Naive thymus-derived CD8-positive, alpha-beta T cell (primary cell): Measurements from ENCODE around the gene SPNS2. TPM values are rescaled to one million over a fixed set of nuclear protein-coding genes. Genes with fewer than 3 reads are reported as not detected.

Experiments
- ATAC-seq, 2 donors: fragments of 150-1000 bp; cut with Tn5 transposase in 1 of 2; sonication (Bioruptor Pico), chemical (Tn5 transposase) in 1 of 2; 1 replicate in 1 of 2; 2 replicates in 1 of 2; pipeline ENCODE4 v1.10.0; 2021; ENCODE audit warnings: mild to moderate bottlenecking in 2 of 2, moderate library complexity in 2 of 2
- POLR2A ChIA-PET: fragments of 350-600 bp; sonication (Branson Sonifier 250); formaldehyde crosslinking; loops from one replicate; lab custom pipeline; 2021; ENCODE audit warnings: antibody characterized with exemption; lab: Charles Lee
- DNase-seq, 10 donors: peaks; one replicate each; pipeline versions ENCODE4 v3.0.0 to v3.0.0-alpha.2; 2020 to 2022
- H3K27ac Mint-ChIP-seq, 10 donors: one replicate each; pipeline ENCODE4 v1.8.0; 2020 to 2022; ENCODE audit warnings: mild to moderate bottlenecking in 10 of 10, mixed read lengths in 10 of 10, moderate library complexity in 4 of 10, inconsistent platforms in 1 of 10
- H3K27me3 Mint-ChIP-seq, 5 donors: one replicate each; pipeline ENCODE4 v1.8.0; 2021 to 2022; ENCODE audit warnings: mixed read lengths in 5 of 5
- H3K36me3 Mint-ChIP-seq, 3 donors: one replicate each; pipeline ENCODE4 v1.8.0; 2020 to 2022; ENCODE audit warnings: mixed read lengths in 3 of 3, mild to moderate bottlenecking in 2 of 3, inconsistent platforms in 1 of 3
- H3K4me1 Mint-ChIP-seq, 4 donors: one replicate each; pipeline ENCODE4 v1.8.0; 2021 to 2022; ENCODE audit warnings: mixed read lengths in 4 of 4
- H3K4me3 Mint-ChIP-seq, 10 donors: one replicate each; pipeline ENCODE4 v1.8.0; 2020 to 2022; ENCODE audit warnings: mild to moderate bottlenecking in 10 of 10, mixed read lengths in 10 of 10, moderate library complexity in 6 of 10, inconsistent platforms in 1 of 10
- H3K9me3 Mint-ChIP-seq, 9 donors: one replicate each; pipeline ENCODE4 v1.8.0; 2020 to 2022; ENCODE audit warnings: mixed read lengths in 9 of 9, mild to moderate bottlenecking in 3 of 9, inconsistent platforms in 1 of 9, moderate library complexity in 1 of 9
- polyA plus RNA-seq, 3 donors: library from polyadenylated mRNA; unstranded; fragments of 300-500 nt; fragmentation: Illumina TruSeq; gene quantifications; one replicate each; pipeline ENCODE4 v1.2.3, GENCODE V29; 2021
- total RNA-seq, 8 experiments: library from RNA in 2 of 8; stranded (reverse) in 2 of 8; gene quantifications; one replicate each; pipeline ENCODE4 v1.2.3 and lab custom pipeline; 2021 to 2026

Gene SPNS2
- total and polyA plus RNA-seq, 5 experiments from 2014 or later: 0.44 to 0.63 (median 0.53) TPM

GRCh38 chr17:4587803-4588202, 89.1 kb downstream of the SPNS2 start:
- no peak for ATAC-seq
- H3K9me3 Mint-ChIP-seq: no peaks in the 10 kb centered on the region
- peaks cover 2 to 15% (median 7%) of the 10 kb centered on the region in 4 donors for H3K4me1 Mint-ChIP-seq
- POLR2A ChIA-PET: no interaction called here
- peaks cover 7 to 35% (median 25%) of the 10 kb centered on the region in 5 donors for H3K27me3 Mint-ChIP-seq
- no peak overlapping the region for H3K4me3 Mint-ChIP-seq
- DNase-seq: no peak
- no peaks in the 10 kb centered on the region for H3K36me3 Mint-ChIP-seq
- H3K27ac Mint-ChIP-seq: no peak overlapping the region

- Mint-ChIP-seq H3K4me1 (peaks cover 2 to 13% (median 5%) of the 10 kb centered on the region in 4 donors), H3K36me3 (no peaks in the 10 kb centered on the region), H3K4me3 (peak overlapping the region in 2 of 10 donors; percentile 11 to 38), H3K27me3 (peaks cover 6 to 29% (median 19%) of the 10 kb centered on the region in 5 donors), H3K27ac (no peak overlapping the region), H3K9me3 (no peaks in the 10 kb centered on the region)
- no peak for ATAC-seq
- POLR2A ChIA-PET: no interaction called here
- DNase-seq: no peak
These were observed 89.7 kb downstream of the SPNS2 start for GRCh38 chr17:4588391-4588790.

Other genes with a start within 250 kb of the SPNS2 start
- gene ANKFY1, start 234.9 kb upstream of the SPNS2 start, total RNA-seq: 10 to 100 TPM; 65.0 to 68.9 TPM
- gene ANKFY1, start 234.9 kb upstream of the SPNS2 start, polyA plus RNA-seq: 10 to 100 TPM in 1 of 3 donors, 1 to 10 TPM in 2; 9.9 to 13.7 (median 10.0) TPM
- 10 to 100 TPM; 57.2 to 64.5 TPM for gene UBE2G1, start 132.2 kb upstream of the SPNS2 start, total RNA-seq
- 10 to 100 TPM; 42.7 to 56.5 (median 50.4) TPM for gene UBE2G1, start 132.2 kb upstream of the SPNS2 start, polyA plus RNA-seq
- gene SPNS3, start 64.9 kb upstream of the SPNS2 start, total RNA-seq: 1 to 10 TPM; 4.3 to 6.1 TPM
- 10 to 100 TPM; 11.6 to 18.9 (median 13.7) TPM for gene SPNS3, start 64.9 kb upstream of the SPNS2 start, polyA plus RNA-seq
- 10 to 100 TPM; 84.4 to 88.6 TPM for gene MYBBP1A, start 56.5 kb downstream of the SPNS2 start, total RNA-seq
- gene MYBBP1A, start 56.5 kb downstream of the SPNS2 start, polyA plus RNA-seq: 10 to 100 TPM; 14.0 to 45.7 (median 28.7) TPM
- not detected for gene GGT6, start 61.7 kb downstream of the SPNS2 start, total RNA-seq
- gene GGT6, start 61.7 kb downstream of the SPNS2 start, polyA plus RNA-seq: not detected
- gene SMTNL2, start 85.6 kb downstream of the SPNS2 start, total RNA-seq: not detected
- gene SMTNL2, start 85.6 kb downstream of the SPNS2 start, polyA plus RNA-seq: not detected
- under 1 TPM; 0.60 TPM for gene ALOX15, start 142.8 kb downstream of the SPNS2 start, total RNA-seq
- not detected for gene ALOX15, start 142.8 kb downstream of the SPNS2 start, polyA plus RNA-seq
- gene PELP1, start 205.3 kb downstream of the SPNS2 start, total RNA-seq: 10 to 100 TPM; 70.6 to 71.3 TPM
- gene PELP1, start 205.3 kb downstream of the SPNS2 start, polyA plus RNA-seq: 10 to 100 TPM in 2 of 3 donors, 1 to 10 TPM in 1; 8.9 to 13.3 (median 12.1) TPM
- 100 to 1,000 TPM; 402 to 413 TPM for gene ARRB2, start 211.8 kb downstream of the SPNS2 start, total RNA-seq
- 10 to 100 TPM; 47.0 to 60.5 (median 49.4) TPM for gene ARRB2, start 211.8 kb downstream of the SPNS2 start, polyA plus RNA-seq
- 10 to 100 TPM; 31.1 to 32.7 TPM for gene MED11, start 232.5 kb downstream of the SPNS2 start, total RNA-seq
- gene MED11, start 232.5 kb downstream of the SPNS2 start, polyA plus RNA-seq: 10 to 100 TPM; 37.2 to 81.1 (median 38.9) TPM
- gene ZMYND15, start 241.0 kb downstream of the SPNS2 start, total RNA-seq: under 1 TPM; 0.38 to 0.47 TPM
- under 1 TPM in 1 of 3 donors, not detected in 2; 0.10 TPM for gene ZMYND15, start 241.0 kb downstream of the SPNS2 start, polyA plus RNA-seq
- gene CXCL16, start 241.0 kb downstream of the SPNS2 start, total RNA-seq: 1 to 10 TPM; 5.5 to 5.6 TPM
- 1 to 10 TPM; 2.2 to 5.9 (median 2.5) TPM for gene CXCL16, start 241.0 kb downstream of the SPNS2 start, polyA plus RNA-seq